ENCODE results near the gene ETS1.

Gene ETS1

GRCh38 chr11:128498721-128499245 lies 88.6 kb downstream of the ETS1 start:
- no peak for DNase-seq

DNA sequence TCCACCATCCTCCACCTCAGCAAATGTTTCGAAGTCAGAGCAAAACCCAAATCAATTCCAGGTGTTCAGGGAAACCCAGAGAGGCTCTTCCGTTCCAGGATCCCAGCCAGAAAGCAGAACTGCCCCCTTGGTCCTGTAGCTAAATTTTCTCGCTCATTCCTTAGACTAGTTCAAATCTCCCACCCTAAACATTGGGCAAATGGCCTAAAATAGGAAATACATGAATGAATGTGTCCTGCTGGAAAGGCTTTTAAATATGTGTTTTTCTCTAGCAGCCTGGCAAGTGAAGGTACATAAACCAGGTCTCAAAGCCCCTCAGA lies 89.6 kb downstream of the ETS1 start:
- DNase-seq = no peak

DNA sequence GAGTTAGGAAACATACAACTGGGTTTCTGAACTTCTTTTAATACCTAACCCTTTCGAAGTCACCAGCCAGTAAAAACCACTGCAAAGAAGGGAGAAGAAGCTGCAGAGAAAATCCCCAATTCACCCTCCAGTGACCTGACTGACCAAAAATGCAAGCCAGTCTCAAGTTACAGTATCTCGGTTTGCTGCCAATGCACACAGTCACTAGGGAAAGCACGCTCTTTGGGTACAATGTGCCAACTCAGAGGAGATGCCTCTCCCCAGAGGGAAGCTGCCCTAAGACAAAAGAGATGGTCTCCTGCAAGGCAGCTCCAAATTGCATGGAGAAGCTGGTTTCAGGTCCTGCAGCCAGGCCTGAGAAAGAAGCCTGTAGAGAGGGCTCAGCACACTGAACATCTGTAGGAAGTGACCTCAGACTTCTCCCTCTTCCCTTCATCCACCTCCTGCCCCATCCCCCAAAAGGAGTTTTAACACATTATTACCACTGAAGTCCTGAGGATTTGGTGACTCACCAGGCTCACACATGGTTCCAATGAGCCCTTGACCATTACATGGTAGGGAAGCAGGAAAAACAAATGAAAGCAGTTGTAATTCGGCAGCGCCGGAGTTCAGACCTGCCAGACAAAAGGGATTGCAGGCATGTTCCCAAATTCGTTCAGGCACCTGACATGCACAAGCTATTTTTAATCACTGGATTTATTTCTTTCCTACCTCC lies 90.1 kb downstream of the ETS1 start:
- DNase-seq = peak; percentile 21

GRCh38 chr11:128496692-128497060 lies 90.7 kb downstream of the ETS1 start:
- DNase-seq = no peak

GRCh38 chr11:128496249-128496648 lies 91.1 kb downstream of the ETS1 start:
- no peak for DNase-seq

DNA sequence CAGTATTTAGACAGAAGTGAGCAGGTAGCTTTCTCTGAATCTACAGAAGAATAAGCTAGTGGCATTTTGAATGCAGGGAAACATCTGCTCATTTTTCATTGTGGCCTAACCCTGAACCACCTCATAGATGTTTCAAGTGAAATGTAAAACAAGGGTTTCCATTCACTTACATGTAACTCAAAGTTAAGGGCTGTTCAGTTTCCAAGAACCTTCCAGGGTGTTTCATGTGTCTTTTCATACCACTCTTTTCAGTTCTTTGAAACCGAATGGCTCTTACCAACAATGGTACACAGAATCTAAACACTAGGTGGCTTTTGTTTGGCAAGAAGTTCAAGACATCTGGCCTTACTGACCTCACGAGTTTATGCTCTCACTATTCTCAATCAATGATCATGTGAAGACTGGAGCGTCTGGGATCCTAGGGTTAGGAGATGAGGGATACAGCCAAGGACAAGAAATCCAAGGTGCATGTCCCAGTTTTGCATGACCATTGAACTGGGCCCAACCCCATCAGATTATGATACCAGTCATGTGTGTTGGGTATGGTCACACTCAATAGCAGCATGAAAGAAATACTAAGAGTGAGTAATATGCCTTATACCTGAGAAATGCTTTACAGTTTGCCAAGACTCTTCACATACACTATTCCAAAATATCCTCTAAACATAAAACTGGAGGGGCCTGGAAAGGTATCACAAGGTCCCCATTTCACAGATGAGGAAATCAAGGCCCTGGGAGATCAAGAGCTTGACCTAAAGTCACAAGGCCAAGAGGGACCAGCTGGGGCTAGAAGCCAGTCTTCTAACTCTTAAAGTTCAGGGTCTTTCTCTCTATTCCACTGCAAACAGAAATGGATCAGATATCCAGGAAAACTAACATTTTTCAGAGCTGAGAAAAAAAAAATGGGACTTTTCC lies 92.7 kb downstream of the ETS1 start:
- DNase-seq = no peak

DNA sequence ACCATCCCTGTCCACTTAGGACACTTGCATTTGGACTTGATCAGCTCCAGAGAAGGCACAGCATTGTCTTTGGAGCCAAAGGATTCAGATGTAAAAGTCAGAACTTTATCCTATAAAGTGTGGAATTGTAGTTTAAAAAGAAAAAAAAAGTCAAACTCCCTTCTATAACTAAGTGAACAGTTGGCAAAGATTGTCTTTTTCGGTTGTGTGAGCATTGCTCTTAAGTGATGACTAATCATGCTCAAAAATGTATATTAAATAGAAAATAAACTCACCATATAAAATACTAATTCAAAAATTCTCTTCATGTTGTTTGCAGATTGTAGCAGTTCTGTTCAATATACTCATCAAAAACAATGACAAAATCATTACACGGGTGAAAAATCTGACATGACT lies 93.8 kb downstream of the ETS1 start:
- no peak for DNase-seq

DNA sequence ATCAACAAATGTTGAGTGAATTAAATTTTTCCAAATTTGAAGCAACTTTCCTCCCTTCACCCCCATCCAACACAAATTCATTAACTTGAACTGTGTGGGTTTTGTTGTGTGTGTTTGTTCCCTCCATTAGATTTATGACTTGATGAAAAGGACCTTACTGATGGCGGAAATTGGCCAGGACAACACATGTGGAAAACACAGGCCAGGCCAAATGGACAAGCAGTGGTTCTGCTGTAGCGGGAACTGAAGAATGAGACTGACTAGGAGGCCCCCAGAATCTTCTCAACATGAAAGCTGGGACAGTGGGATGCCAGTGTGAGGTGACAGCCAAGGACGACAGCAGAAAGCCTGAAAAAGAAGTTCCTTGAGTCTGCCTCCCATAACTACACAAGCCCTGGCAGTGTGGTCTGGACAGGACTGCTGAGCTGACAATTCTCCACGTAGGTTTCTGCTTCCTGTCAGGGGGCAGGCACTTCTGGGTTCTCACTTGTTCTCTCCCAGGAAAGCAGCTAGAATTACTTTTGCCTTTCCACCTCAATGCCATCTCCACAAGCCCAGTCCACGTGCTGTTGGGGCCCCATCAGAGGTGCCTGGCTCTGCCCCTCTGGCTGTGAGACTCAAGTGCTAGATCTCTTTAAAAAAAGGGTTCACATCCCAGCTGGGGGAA lies 94.3 kb downstream of the ETS1 start:
- DNase-seq = peak; percentile 45

GRCh38 chr11:128492461-128492860 lies 94.9 kb downstream of the ETS1 start:
- no peak for DNase-seq

DNA sequence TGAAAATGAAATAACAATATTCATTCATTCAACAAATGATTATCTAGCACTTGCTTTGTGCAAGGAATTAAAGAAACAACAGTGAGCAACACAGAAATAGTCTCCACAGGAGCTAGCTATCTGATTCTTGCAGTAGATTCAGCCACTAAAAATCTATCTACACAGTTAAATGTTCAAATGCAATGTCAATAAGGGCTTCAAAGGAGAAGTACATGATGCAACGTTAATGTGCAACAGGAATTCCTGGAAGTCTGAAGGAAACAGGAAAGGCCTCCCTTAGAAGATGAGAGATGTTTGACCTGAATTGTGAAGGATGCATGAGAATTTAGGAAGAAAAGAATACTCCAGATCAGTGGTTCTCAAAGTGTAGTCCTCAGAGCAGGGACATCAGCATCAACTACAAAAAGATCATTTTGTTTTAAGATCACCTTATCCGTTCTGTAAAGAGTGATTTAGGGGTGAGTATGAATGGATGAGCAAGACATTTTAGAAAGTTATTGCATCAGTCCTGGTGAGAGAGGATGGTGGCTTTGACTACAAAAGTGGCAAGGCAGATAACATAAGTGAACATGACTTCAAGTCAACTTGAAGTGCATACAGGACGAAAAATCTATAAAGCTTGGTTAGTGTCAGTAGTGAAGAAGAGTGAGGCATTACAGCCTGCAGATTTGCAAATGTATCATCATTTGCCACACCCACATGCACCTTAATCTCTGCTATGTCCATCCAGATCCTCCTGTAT lies 96.0 kb downstream of the ETS1 start:
- DNase-seq = peak; percentile 16

GRCh38 chr11:128490092-128490491 lies 97.3 kb downstream of the ETS1 start:
- peak; percentile 10 for DNase-seq

GRCh38 chr11:128488471-128488870 lies 98.9 kb downstream of the ETS1 start:
- DNase-seq = peak; percentile 58

GRCh38 chr11:128487978-128488377 lies 99.4 kb downstream of the ETS1 start:
- DNase-seq = peak; percentile 53

DNA sequence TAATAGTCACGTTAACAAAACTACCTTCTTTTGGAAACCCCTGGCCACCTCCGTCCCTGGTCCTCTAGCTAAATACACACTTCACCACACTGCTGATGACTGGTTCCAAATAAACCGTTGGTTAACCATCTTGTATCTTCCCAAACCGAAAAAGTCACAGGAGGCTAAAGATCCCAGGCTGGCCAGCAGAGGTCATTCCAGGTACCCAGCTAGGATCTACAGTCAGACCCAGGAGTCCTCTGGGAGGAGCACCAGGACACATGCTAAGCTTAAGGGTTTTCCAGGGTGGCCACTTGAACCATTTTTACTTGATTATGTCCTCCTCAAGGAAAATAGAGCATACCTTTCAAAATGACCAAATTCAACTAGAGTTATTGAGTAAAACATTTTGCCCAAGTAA lies 103.2 kb downstream of the ETS1 start:
- no peak for DNase-seq

GRCh38 chr11:128483211-128483788 lies 104.1 kb downstream of the ETS1 start:
- peak; percentile 45 for DNase-seq

GRCh38 chr11:128482512-128483191 lies 104.7 kb downstream of the ETS1 start:
- peak; percentile 56 for DNase-seq

GRCh38 chr11:128482092-128482491 lies 105.3 kb downstream of the ETS1 start:
- no peak for DNase-seq

GRCh38 chr11:128481135-128481534 lies 106.2 kb downstream of the ETS1 start:
- no peak for DNase-seq

DNA sequence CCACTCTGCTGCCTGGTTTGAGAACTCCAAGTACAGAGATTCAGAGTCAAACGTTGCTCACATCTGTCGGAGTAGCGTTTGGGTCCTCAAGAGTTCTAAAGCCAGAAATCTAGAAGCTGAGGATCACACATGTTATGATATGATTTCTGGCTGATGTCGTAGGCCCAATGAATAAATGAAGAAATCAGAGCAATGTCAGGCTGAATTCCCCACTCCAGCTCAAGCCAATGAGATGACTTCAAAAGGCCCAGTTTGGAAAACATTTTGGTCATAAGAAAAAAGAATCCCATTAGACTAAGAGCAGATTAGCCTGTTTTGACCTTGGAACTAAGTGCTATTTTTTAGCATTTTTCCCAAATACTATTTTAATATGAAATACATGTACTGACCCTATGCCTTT lies 106.7 kb downstream of the ETS1 start:
- no peak for DNase-seq

- peak; percentile 45 for DNase-seq
Observed at GRCh38 chr11:128480066-128480465, 107.3 kb downstream of the ETS1 start.

DNA sequence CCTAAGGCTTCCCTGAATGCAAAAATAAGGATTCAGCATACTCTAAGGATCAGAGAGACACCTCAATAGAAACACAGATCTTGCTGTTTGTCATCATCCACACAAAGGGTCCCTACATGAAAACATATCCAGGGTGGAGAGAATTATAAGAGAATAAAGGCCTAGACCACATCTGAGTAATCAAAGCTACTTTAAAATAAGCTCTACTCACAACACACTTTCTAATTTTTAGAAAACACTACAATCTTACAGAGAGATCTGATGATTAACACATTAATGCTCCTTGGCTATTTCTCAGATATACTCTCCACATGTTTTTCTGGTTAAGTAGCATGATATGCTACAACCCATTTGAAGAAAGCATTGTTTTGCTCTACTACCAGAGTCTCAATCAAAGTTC lies 108.2 kb downstream of the ETS1 start:
- no peak for DNase-seq

DNA sequence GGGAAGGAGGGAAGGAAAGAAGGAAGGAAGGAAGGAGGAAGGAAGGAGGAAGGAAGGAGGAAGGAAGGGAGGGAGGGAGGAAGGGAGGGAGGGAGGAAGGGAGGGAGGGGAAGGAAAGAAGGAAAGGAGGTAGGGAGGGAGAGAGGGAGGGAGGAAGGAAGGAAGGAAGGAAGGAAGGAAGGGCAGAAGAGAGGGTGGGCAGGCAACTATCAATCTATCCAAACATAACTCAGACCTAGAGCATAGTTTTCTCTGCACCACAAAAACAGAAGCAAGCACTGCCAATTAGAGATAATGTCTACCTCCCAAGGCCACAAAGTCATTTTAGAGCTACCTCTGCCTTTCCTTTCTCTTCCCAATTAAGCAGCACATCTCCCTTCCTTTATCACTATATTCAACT lies 109.1 kb downstream of the ETS1 start:
- DNase-seq = no peak
